Neural cell (in vitro differentiated cells): ENCODE data around the gene DCLK1. TPM values are rescaled to one million over a fixed set of nuclear protein-coding genes. Genes with fewer than 3 reads are reported as not detected.
A peak's percentile ranks its signal among the peaks of the same experiment; 100 is the strongest.

Experiments used
- H2AFZ ChIP-seq: fragments of 200-600, 300-800 bp; sonication (generic), shearing (Covaris generic); 2 replicates; pipeline ENCODE4 v1.6.0; 2014; ENCODE audit warnings: low read depth, mild to moderate bottlenecking, antibody characterized with exemption, low read length, moderate library complexity
- H3F3A ChIP-seq: fragments of 200-600 bp; shearing (Covaris generic); 2 replicates; pipeline ENCODE4 v1.6.1; 2016; ENCODE audit warnings: mild to moderate bottlenecking, moderate library complexity, mixed read lengths, antibody characterized with exemption, low read length; ENCODE audit not compliant: insufficient read depth, poor library complexity, severe bottlenecking
- H3K27ac ChIP-seq: fragments of 200-600, 300-800 bp; sonication (generic), shearing (Covaris generic); 2 replicates; pipeline ENCODE4 v1.5.1; 2014; ENCODE audit warnings: mild to moderate bottlenecking, low read length, moderate library complexity
- H3K27me3 ChIP-seq: fragments of 300-800, 200-600 bp; sonication (generic), shearing (Covaris generic); 2 replicates; pipeline ENCODE4 v1.6.0; 2014; ENCODE audit warnings: mild to moderate bottlenecking, low read depth, low read length, moderate library complexity; ENCODE audit not compliant: insufficient read depth
- H3K36me3 ChIP-seq: fragments of 300-800, 200-600 bp; sonication (generic), shearing (Covaris generic); 2 replicates; pipeline ENCODE4 v1.5.1; 2014; ENCODE audit warnings: mild to moderate bottlenecking, antibody characterized with exemption, low read length, moderate library complexity; ENCODE audit not compliant: insufficient read depth
- H3K4me2 ChIP-seq: fragments of 300-800, 200-600 bp; sonication (generic), shearing (Covaris generic); 2 replicates; pipeline ENCODE4 v1.6.0; 2014; ENCODE audit warnings: mild to moderate bottlenecking, low read length
- H3K4me3 ChIP-seq: fragments of 300-800, 200-600 bp; sonication (generic), shearing (Covaris generic); 2 replicates; pipeline ENCODE4 v1.5.1; 2014; ENCODE audit warnings: mild to moderate bottlenecking, low read length, moderate library complexity
- H3K79me2 ChIP-seq: fragments of 200-600 bp; shearing (Covaris generic); replicated peaks from 2 replicates; pipeline ENCODE4 v1.6.0; 2014; ENCODE audit warnings: mild to moderate bottlenecking, low read length, moderate library complexity; ENCODE audit not compliant: insufficient read depth
- H3K9ac ChIP-seq: fragments of 300-800, 200-600 bp; sonication (generic), shearing (Covaris generic); 2 replicates; pipeline ENCODE4 v1.6.1; 2016; ENCODE audit warnings: mild to moderate bottlenecking, low read length, mixed read lengths
- H3K9me2 ChIP-seq: fragments of 200-600 bp; shearing (Covaris generic); 2 replicates; pipeline ENCODE4 v1.6.1; 2016; ENCODE audit warnings: mild to moderate bottlenecking, low read length, mixed read lengths; ENCODE audit not compliant: insufficient read depth
- H3K9me3 ChIP-seq: fragments of 200-600, 300-800 bp; sonication (generic), shearing (Covaris generic); 2 replicates; pipeline ENCODE4 v1.6.1; 2016; ENCODE audit warnings: mild to moderate bottlenecking, mixed run types, low read length, moderate library complexity, mixed read lengths
- H4K20me1 ChIP-seq: fragments of 200-600 bp; shearing (Covaris generic); 2 replicates; pipeline ENCODE4 v1.6.1; 2016; ENCODE audit warnings: mild to moderate bottlenecking, mixed run types; ENCODE audit not compliant: insufficient read depth
- EP300 ChIP-seq: fragments of 450-650 bp; conservative IDR thresholded peaks from 2 replicates; pipeline ENCODE4 v1.6.1; 2014; ENCODE audit warnings: antibody characterized with exemption, mild to moderate bottlenecking, moderate library complexity; ENCODE audit not compliant: poor library complexity, severe bottlenecking
- EZH2 ChIP-seq: fragments of 200-600, 300-800 bp; shearing (Covaris generic), sonication (generic); IDR thresholded peaks from 2 replicates; pipeline ENCODE4 v1.6.1; 2014; ENCODE audit warnings: antibody characterized with exemption, low read length, borderline replicate concordance, mild to moderate bottlenecking; ENCODE audit not compliant: insufficient read depth, poor library complexity, severe bottlenecking
- MXI1 ChIP-seq: fragments of 450-650 bp; conservative IDR thresholded peaks from 2 replicates; pipeline ENCODE4 v1.6.1; 2014; ENCODE audit warnings: antibody characterized with exemption, mild to moderate bottlenecking; ENCODE audit not compliant: poor library complexity, severe bottlenecking
- POLR2AphosphoS5 ChIP-seq: IDR thresholded peaks from 2 replicates; pipeline ENCODE4 v1.6.1; 2012
- RAD21 ChIP-seq: fragments of 450-650 bp; conservative IDR thresholded peaks from 2 replicates; pipeline ENCODE4 v1.6.1; 2014; ENCODE audit warnings: antibody characterized with exemption, mild to moderate bottlenecking, moderate library complexity
- SMC3 ChIP-seq: fragments of 450-650 bp; conservative IDR thresholded peaks from 2 replicates; pipeline ENCODE4 v1.6.1; 2014; ENCODE audit warnings: antibody characterized with exemption, mild to moderate bottlenecking, moderate library complexity; ENCODE audit not compliant: poor library complexity
- TAF1 ChIP-seq: IDR thresholded peaks from 2 replicates; pipeline ENCODE4 v1.6.1; 2012; ENCODE audit warnings: low read depth
- polyA plus RNA-seq: library from polyadenylated mRNA; depleted of rRNA; stranded (reverse); fragments of >200 nt; gene quantifications from 2 replicates; pipeline ENCODE4 v1.2.3, GENCODE V29; 2014
- TF ChIP-seq, protein P1 (sequence below): fragments of 450-650 bp; IDR thresholded peaks from 2 replicates; pipeline ENCODE4 v1.5.1; 2014; ENCODE audit warnings: antibody characterized with exemption, mild to moderate bottlenecking, moderate library complexity; ENCODE audit not compliant: poor library complexity, severe bottlenecking
- TF ChIP-seq, protein P2 (sequence below): IDR thresholded peaks from 2 replicates; pipeline ENCODE4 v1.6.1; 2012; ENCODE audit warnings: borderline replicate concordance

The DCLK1 gene
- polyA plus RNA-seq, 1 donor from 2014 or later, result 124 TPM

DNA sequence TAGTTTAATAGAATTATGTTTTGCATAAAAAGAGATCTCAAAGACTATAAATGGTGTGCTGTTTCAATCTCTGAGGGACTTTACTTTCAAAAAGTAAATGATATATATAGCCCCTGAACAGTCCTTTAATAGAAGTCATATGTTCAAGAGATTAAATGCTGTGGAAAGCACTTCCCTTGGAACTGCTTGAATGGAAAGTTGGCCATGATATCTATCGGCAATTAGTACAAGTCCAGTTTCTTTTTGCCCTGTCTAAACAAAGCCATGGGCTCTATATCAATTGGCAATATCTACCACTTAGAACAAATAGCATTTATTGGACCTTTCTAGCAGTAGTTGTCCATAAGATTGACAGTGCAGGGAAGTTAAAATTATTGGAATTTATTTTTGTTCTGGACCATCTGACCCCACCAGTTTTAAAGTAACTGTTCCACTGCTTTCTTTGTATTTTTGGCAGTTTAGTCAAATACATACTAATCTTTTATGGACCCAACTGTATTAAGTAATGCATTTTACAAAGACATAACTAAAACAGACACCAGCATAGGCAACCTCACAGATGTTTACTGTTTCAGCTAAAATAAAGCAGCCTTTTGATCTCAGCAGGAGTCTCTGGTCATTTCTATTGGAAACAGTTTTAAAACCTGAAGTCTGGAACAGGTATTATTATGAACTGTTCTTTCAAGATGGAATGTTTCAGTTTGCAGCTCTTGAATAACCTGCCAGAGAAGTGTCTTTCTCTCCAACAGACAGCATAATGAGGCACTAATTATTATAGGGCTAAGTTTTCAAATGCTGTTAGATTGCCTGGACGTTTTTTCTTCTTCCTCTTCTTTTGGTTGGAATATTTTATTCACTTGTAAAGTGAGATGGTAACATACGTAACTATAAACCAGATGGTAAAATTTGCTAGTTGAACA, 282.6 kb downstream of the DCLK1 start:
- Histone ChIP-seq H3F3A (peaks cover 6% of the 10 kb centered on the region), H3K36me3 (no peaks in the 10 kb centered on the region), H3K27ac (peak overlapping the region; percentile 27), H3K4me2 (peak overlapping the region; percentile 34), H3K4me3 (peak overlapping the region; percentile 14), H3K27me3 (no peaks in the 10 kb centered on the region), H2AFZ (no peak overlapping the region), H3K9me3 (no peaks in the 10 kb centered on the region), H3K9me2 (no peaks in the 10 kb centered on the region), H4K20me1 (no peaks in the 10 kb centered on the region), H3K79me2 (no peaks in the 10 kb centered on the region), H3K9ac (no peak overlapping the region)
- TF ChIP-seq EP300 (peak; percentile 65), MXI1 (no peak)

DNA sequence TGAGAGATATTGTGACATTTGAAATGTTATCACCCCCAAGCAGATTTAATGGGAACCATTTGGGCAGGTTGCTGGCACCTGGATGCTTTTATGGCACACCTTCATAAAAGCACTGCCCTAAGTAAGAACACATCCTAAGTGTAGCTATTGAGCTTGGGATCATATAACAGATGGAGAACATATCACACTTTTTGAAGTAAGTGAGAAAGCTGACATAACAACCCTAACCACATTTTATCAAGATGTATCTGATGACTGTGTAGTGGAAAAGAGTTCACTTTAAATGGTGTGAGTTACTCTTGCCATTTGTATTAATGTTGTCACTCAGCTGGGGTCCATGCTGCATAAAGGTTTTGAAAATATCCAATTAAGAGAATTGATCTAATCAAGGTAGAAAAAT, 287.9 kb downstream of the DCLK1 start:
- no peak overlapping the region for H2AFZ ChIP-seq
- no peak for TF ChIP-seq RAD21
- no peak for TF ChIP-seq EP300
- TF ChIP-seq MXI1, result no peak
- TF ChIP-seq, protein P1, sequence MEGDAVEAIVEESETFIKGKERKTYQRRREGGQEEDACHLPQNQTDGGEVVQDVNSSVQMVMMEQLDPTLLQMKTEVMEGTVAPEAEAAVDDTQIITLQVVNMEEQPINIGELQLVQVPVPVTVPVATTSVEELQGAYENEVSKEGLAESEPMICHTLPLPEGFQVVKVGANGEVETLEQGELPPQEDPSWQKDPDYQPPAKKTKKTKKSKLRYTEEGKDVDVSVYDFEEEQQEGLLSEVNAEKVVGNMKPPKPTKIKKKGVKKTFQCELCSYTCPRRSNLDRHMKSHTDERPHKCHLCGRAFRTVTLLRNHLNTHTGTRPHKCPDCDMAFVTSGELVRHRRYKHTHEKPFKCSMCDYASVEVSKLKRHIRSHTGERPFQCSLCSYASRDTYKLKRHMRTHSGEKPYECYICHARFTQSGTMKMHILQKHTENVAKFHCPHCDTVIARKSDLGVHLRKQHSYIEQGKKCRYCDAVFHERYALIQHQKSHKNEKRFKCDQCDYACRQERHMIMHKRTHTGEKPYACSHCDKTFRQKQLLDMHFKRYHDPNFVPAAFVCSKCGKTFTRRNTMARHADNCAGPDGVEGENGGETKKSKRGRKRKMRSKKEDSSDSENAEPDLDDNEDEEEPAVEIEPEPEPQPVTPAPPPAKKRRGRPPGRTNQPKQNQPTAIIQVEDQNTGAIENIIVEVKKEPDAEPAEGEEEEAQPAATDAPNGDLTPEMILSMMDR, result no peak
- TF ChIP-seq, protein P2, sequence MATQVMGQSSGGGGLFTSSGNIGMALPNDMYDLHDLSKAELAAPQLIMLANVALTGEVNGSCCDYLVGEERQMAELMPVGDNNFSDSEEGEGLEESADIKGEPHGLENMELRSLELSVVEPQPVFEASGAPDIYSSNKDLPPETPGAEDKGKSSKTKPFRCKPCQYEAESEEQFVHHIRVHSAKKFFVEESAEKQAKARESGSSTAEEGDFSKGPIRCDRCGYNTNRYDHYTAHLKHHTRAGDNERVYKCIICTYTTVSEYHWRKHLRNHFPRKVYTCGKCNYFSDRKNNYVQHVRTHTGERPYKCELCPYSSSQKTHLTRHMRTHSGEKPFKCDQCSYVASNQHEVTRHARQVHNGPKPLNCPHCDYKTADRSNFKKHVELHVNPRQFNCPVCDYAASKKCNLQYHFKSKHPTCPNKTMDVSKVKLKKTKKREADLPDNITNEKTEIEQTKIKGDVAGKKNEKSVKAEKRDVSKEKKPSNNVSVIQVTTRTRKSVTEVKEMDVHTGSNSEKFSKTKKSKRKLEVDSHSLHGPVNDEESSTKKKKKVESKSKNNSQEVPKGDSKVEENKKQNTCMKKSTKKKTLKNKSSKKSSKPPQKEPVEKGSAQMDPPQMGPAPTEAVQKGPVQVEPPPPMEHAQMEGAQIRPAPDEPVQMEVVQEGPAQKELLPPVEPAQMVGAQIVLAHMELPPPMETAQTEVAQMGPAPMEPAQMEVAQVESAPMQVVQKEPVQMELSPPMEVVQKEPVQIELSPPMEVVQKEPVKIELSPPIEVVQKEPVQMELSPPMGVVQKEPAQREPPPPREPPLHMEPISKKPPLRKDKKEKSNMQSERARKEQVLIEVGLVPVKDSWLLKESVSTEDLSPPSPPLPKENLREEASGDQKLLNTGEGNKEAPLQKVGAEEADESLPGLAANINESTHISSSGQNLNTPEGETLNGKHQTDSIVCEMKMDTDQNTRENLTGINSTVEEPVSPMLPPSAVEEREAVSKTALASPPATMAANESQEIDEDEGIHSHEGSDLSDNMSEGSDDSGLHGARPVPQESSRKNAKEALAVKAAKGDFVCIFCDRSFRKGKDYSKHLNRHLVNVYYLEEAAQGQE, result no peak
- no peak for TF ChIP-seq POLR2AphosphoS5
- TF ChIP-seq SMC3, result no peak
- no peak for TF ChIP-seq EZH2
- TF ChIP-seq TAF1, result no peak
- H3K27me3 ChIP-seq, result no peaks in the 10 kb centered on the region
- peaks cover under 1% of the 10 kb centered on the region for H3F3A ChIP-seq
- H3K4me3 ChIP-seq, result no peak overlapping the region
- peaks cover 5% of the 10 kb centered on the region for H3K36me3 ChIP-seq
- no peak overlapping the region for H3K9ac ChIP-seq
- no peaks in the 10 kb centered on the region for H3K79me2 ChIP-seq
- no peaks in the 10 kb centered on the region for H3K9me3 ChIP-seq
- H4K20me1 ChIP-seq, result no peaks in the 10 kb centered on the region
- H3K9me2 ChIP-seq, result no peaks in the 10 kb centered on the region
- no peak overlapping the region for H3K4me2 ChIP-seq
- no peak overlapping the region for H3K27ac ChIP-seq
